Prostate gland (tissue), 2 donors: ENCODE results near the gene LANCL1. TPM values are rescaled to one million over a fixed set of nuclear protein-coding genes. Genes with fewer than 3 reads are reported as not detected.

Experiments used
- DNase-seq: peaks from one replicate; pipeline ENCODE4 v3.0.0-alpha.2; 2019; ENCODE audit warnings: low spot score
- H3K27ac ChIP-seq, 2 donors: fragments of 200-600 bp; sonication (generic); 2 replicates each; pipeline ENCODE4 v1.5.1; 2017 to 2019
- H3K27me3 ChIP-seq: fragments of 200-600 bp; sonication (generic); replicated peaks from 2 replicates; pipeline ENCODE4 v1.5.1; 2019; ENCODE audit not compliant: insufficient read depth
- H3K36me3 ChIP-seq, 2 donors: fragments of 200-600 bp; sonication (generic); 1 replicate in 1 of 2; 2 replicates in 1 of 2; pipeline versions ENCODE4 v1.5.1 to v1.8.1; 2017 to 2019
- H3K4me1 ChIP-seq: fragments of 200-600 bp; sonication (generic); replicated peaks from 2 replicates; pipeline ENCODE4 v1.5.1; 2019
- H3K4me3 ChIP-seq, 2 donors: fragments of 200-600 bp; sonication (generic); 2 replicates each; pipeline ENCODE4 v1.5.1; 2017 to 2019
- H3K9me3 ChIP-seq: fragments of 200-600 bp; sonication (generic); 2 replicates; pipeline ENCODE4 v1.5.1; 2017
- CTCF ChIP-seq, 4 experiments: fragments of 200-600 bp in 2 of 4; fragments of 450-650 bp in 2 of 4; sonication (generic) in 2 of 4; IDR thresholded peaks; 1 replicate in 3 of 4; 2 replicates in 1 of 4; pipeline ENCODE4 v1.5.1; 2016 to 2019; ENCODE audit warnings: antibody characterized with exemption in 4 of 4, mild to moderate bottlenecking in 2 of 4, moderate library complexity in 2 of 4
- POLR2A ChIP-seq: fragments of 450-650 bp; IDR thresholded peaks from one replicate; pipeline ENCODE4 v1.6.1; 2016; ENCODE audit warnings: antibody characterized with exemption, mild to moderate bottlenecking
- POLR2AphosphoS5 ChIP-seq: sonication (generic); formaldehyde crosslinking; IDR thresholded peaks from one replicate; pipeline ENCODE4 v1.6.1; 2017; ENCODE audit warnings: antibody characterized with exemption
- WGBS: methylation state at CpG from one replicate; pipeline ENCODE4 v1.1.5; 2018; 5-methylcytosine and 5-hydroxymethylcytosine counted together
- intact Hi-C: fragments of 100-400 bp; cut with DNase I; formaldehyde crosslinking; loops from one replicate; pipeline ENCODE4 v1.14.2; 2022
- total RNA-seq, 2 donors: library from RNA; depleted of rRNA; stranded (reverse); fragments of >200 nt; gene quantifications; one replicate each; pipeline ENCODE4 v1.1.0, GENCODE V29; 2016

The LANCL1 gene
- total RNA-seq, 2 donors from 2014 or later, result 48.2 to 50.1 TPM

DNA sequence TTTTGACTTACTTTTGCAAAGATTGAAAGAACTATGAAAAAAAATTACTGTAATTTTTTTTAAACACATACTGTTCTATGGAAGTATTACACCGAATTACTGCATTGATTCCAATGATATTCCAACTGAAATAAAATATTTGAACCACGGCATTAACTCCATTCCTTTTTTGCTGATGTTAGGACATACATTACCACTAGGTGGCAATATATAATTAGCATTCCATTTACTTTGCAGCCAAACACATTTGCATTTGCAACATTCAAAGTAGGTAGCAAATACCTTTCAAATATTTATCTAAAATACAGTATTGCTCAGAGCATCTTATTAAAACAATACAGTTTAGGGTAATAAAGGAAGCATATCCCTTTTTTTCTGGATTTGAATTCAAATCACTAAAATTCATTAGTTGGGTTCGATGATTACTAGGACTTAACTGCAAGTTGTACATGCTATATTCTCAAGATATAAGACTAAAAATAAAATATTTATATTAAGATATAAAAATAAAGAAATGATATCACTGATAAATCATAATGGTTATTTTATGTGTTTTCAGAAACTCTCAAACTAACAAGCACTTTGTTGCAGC lies 31.3 kb downstream of the LANCL1 start:
- DNase-seq, result no peak
- WGBS, result 60% methylated on average over 3 of the region's 3 CpGs
- intact Hi-C loops, result no loop called here
- Histone ChIP-seq H3K27me3 (no peaks in the 10 kb centered on the region), H3K36me3 (peaks cover 0 to 3% of the 10 kb centered on the region in 2 donors), H3K4me1 (no peaks in the 10 kb centered on the region), H3K4me3 (no peak overlapping the region), H3K9me3 (no peaks in the 10 kb centered on the region), H3K27ac (no peak overlapping the region)
- peak; percentile 39 to 61 (median 50) for TF ChIP-seq CTCF (IDR thresholded peaks at IDR 0.05)
- no peak for TF ChIP-seq POLR2AphosphoS5

GRCh38 chr2:210443527-210443926 lies 33.0 kb downstream of the LANCL1 start:
- no peaks in the 10 kb centered on the region for H3K9me3 ChIP-seq
- no peak overlapping the region for H3K4me3 ChIP-seq
- H3K27ac ChIP-seq, result no peak overlapping the region
- intact Hi-C loops, result no loop called here
- peaks cover 0 to 3% of the 10 kb centered on the region in 2 donors for H3K36me3 ChIP-seq
- DNase-seq, result no peak
- 96% methylated on average over 3 of the region's 3 CpGs for WGBS
- H3K27me3 ChIP-seq, result no peaks in the 10 kb centered on the region
- H3K4me1 ChIP-seq, result no peaks in the 10 kb centered on the region
- TF ChIP-seq CTCF (IDR thresholded peaks at IDR 0.05) (no peak), POLR2AphosphoS5 (no peak), POLR2A (no peak)

- no peaks in the 10 kb centered on the region for H3K9me3 ChIP-seq
- no peak for TF ChIP-seq POLR2A
- 100% methylated on average over 1 of the region's 1 CpG for WGBS
- no peaks in the 10 kb centered on the region for H3K4me1 ChIP-seq
- intact Hi-C loops, result no loop called here
- DNase-seq, result no peak
- H3K27me3 ChIP-seq, result no peaks in the 10 kb centered on the region
- no peak overlapping the region for H3K4me3 ChIP-seq
- no peak overlapping the region for H3K27ac ChIP-seq
- peaks cover 0 to 3% of the 10 kb centered on the region in 2 donors for H3K36me3 ChIP-seq
Observed at GRCh38 chr2:210442878-210443277, 33.7 kb downstream of the LANCL1 start.

DNA sequence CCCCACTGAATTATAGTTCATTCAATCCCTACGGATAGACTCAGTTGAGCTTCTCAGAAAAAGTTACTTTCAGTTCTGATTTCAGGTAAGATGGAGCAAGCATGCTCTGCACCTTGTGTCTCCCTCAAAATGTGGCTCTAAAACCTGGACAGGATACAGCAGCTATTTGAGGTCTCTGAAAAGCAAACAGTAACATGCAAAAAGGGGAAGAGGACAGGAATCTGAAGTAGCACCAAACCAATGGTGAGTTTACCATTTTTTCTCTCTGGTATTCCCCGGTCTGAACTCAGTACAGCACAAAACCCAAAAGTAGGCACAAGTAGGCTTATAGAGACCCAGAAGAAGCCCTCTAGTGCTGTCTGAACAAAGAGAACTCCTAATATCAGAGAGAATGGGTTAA lies 34.1 kb downstream of the LANCL1 start:
- H3K9me3 ChIP-seq, result no peaks in the 10 kb centered on the region
- DNase-seq, result no peak
- H3K27me3 ChIP-seq, result no peaks in the 10 kb centered on the region
- H3K4me1 ChIP-seq, result no peaks in the 10 kb centered on the region
- no peak overlapping the region for H3K4me3 ChIP-seq
- intact Hi-C loops, result no loop called here
- H3K36me3 ChIP-seq, result peaks cover 0 to 3% of the 10 kb centered on the region in 2 donors
- 93% methylated on average over 2 of the region's 2 CpGs for WGBS
- TF ChIP-seq POLR2A (no peak), CTCF (IDR thresholded peaks at IDR 0.05) (no peak), POLR2AphosphoS5 (no peak)
- no peak overlapping the region for H3K27ac ChIP-seq

GRCh38 chr2:210440206-210440605 lies 36.4 kb downstream of the LANCL1 start:
- no peak for DNase-seq
- Histone ChIP-seq H3K27ac (no peak overlapping the region), H3K27me3 (no peaks in the 10 kb centered on the region), H3K4me3 (no peak overlapping the region), H3K4me1 (no peaks in the 10 kb centered on the region), H3K36me3 (peaks cover 0 to 3% of the 10 kb centered on the region in 2 donors), H3K9me3 (no peaks in the 10 kb centered on the region)
- TF ChIP-seq POLR2AphosphoS5 (peak; percentile 10), POLR2A (no peak)
- intact Hi-C loops, result no loop called here
- 59% methylated on average over 3 of the region's 3 CpGs for WGBS

- Histone ChIP-seq H3K36me3 (peaks cover 0 to 2% of the 10 kb centered on the region in 2 donors), H3K27me3 (no peaks in the 10 kb centered on the region), H3K4me3 (no peak overlapping the region), H3K27ac (no peak overlapping the region), H3K9me3 (no peaks in the 10 kb centered on the region), H3K4me1 (no peaks in the 10 kb centered on the region)
- WGBS, result 97% methylated on average over 1 of the region's 1 CpG
- no peak for DNase-seq
- no peak for TF ChIP-seq CTCF (IDR thresholded peaks at IDR 0.05)
- no peak for TF ChIP-seq POLR2A
- TF ChIP-seq POLR2AphosphoS5, result no peak
- intact Hi-C loops, result no loop called here
Observed at GRCh38 chr2:210435439-210435838, 41.1 kb downstream of the LANCL1 start.
